Measurements from ENCODE around the gene KRT82.

The KRT82 gene

DNA sequence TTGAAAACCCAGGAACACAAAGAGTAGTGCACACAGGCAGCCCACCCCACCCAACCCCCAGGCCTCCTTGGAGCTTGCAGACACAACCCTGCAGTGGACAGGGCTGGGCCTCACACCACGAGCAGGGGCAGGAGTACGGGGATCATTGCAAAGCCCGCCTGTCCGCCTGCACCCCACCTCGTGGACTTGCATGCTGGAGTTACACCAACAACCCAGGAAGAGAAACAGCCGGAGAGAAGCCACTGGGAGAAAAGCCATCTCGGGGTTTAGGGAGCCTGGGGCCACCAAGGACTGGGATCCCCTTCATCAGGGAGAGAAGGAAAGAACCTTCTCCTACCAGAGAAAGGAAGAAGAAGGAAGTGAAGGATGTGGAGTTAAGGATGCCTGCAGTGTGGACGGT lies 28.9 kb downstream of the KRT82 start:
- no peak for DNase-seq (ENCODE audit: low read depth)
- TF ChIP-seq, protein P1, sequence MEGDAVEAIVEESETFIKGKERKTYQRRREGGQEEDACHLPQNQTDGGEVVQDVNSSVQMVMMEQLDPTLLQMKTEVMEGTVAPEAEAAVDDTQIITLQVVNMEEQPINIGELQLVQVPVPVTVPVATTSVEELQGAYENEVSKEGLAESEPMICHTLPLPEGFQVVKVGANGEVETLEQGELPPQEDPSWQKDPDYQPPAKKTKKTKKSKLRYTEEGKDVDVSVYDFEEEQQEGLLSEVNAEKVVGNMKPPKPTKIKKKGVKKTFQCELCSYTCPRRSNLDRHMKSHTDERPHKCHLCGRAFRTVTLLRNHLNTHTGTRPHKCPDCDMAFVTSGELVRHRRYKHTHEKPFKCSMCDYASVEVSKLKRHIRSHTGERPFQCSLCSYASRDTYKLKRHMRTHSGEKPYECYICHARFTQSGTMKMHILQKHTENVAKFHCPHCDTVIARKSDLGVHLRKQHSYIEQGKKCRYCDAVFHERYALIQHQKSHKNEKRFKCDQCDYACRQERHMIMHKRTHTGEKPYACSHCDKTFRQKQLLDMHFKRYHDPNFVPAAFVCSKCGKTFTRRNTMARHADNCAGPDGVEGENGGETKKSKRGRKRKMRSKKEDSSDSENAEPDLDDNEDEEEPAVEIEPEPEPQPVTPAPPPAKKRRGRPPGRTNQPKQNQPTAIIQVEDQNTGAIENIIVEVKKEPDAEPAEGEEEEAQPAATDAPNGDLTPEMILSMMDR (IDR thresholded peaks at IDR 0.05; ENCODE audit: low read depth, low read length, missing control alignments): no peak
- H3K4me3 ChIP-seq (ENCODE audit: low read depth, low read length): no peak overlapping the region

GRCh38 chr12:52372216-52373154 lies 33.6 kb downstream of the KRT82 start:
- DNase-seq (ENCODE audit: low read depth): no peak
- no peak overlapping the region for H3K4me3 ChIP-seq (ENCODE audit: low read depth, low read length)
- TF ChIP-seq, protein P1 (IDR thresholded peaks at IDR 0.05; ENCODE audit: low read depth, low read length, missing control alignments): peak; percentile 72

- H3K4me3 ChIP-seq (ENCODE audit: low read depth, low read length): no peak overlapping the region
- no peak for DNase-seq (ENCODE audit: low read depth)
- TF ChIP-seq, protein P1 (IDR thresholded peaks at IDR 0.05; ENCODE audit: low read depth, low read length, missing control alignments): no peak
Observed at GRCh38 chr12:52371716-52372115, 34.4 kb downstream of the KRT82 start.

- no peak overlapping the region for H3K4me3 ChIP-seq (ENCODE audit: low read depth, low read length)
- no peak for DNase-seq (ENCODE audit: low read depth)
- TF ChIP-seq, protein P1 (IDR thresholded peaks at IDR 0.05; ENCODE audit: low read depth, low read length, missing control alignments): no peak
Observed at GRCh38 chr12:52370926-52371608, 35.1 kb downstream of the KRT82 start.

DNA sequence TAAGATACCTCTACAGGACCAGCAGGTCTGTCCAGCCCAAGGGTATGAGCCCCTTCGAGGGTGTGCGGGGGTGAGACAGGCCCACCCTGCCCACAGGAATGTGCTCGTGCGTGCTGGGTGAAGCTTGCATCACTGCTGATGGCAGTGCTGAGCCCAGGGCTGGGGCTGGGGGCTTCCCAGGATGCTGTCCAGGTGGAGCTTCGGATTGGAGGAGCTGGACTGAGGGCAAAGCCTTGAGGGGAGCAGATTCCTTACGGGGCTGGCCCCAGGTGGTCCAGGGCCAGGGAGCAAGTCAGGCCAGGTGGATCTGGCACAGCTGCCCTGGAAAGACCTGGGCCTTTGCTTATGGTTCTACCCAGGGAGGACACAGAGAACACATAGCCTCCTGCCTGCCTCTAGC lies 36.3 kb downstream of the KRT82 start:
- DNase-seq (ENCODE audit: low read depth): no peak
- H3K4me3 ChIP-seq (ENCODE audit: low read depth, low read length): no peak overlapping the region
- TF ChIP-seq, protein P1 (IDR thresholded peaks at IDR 0.05; ENCODE audit: low read depth, low read length, missing control alignments): no peak

- no peak for DNase-seq (ENCODE audit: low read depth)
- TF ChIP-seq, protein P1 (IDR thresholded peaks at IDR 0.05; ENCODE audit: low read depth, low read length, missing control alignments): no peak
- no peak overlapping the region for H3K4me3 ChIP-seq (ENCODE audit: low read depth, low read length)
Observed at GRCh38 chr12:52369211-52369610, 36.9 kb downstream of the KRT82 start.

All from GM12864 (cell line).